IPS DF 4.7 (cell line): Measurements from ENCODE around the gene NPIPB8.
"Not testable (repeated sequence)": the region's sequence is repeated elsewhere in the genome, so short reads cannot be mapped to it uniquely, and the experiment has no call there.

Experiments used
- DNase-seq: peaks from one replicate; pipeline ENCODE4 v3.0.0-alpha.2; 2013; ENCODE audit warnings: low spot score; ENCODE audit errors: extremely low read depth

Gene NPIPB8

GRCh38 chr16:28637765-28638164, at the start of gene NPIPB8:
TSS of gene NPIPB8 (plus strand) at chr16:28638065. CDS start at chr16:28638361, 296 bp downstream.
- not testable (repeated sequence) for DNase-seq

- no peak for DNase-seq
Measured at GRCh38 chr16:28589069-28589468, 48.8 kb upstream of the NPIPB8 start.

DNA sequence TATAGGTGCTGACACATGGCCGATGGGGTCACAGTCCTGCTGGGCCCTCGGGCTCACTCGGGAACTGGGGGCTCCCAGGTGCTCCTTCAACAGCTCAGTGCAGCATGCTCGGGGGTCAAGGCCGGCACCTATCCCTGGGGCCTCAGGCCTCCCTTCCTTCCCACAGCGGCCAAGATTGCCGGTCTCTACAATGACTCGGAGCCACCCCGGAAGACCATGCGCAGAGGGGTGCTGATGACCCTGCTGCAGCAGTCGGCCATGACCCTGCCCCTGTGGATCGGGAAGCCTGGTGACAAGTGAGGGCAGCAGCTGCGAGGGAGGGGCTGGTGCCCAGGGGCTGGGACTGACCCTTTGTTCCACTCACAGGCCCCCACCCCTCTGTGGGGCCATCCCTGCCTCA, 47.9 kb upstream of the NPIPB8 start:
- DNase-seq: no peak

GRCh38 chr16:28590384-28591340, 47.2 kb upstream of the NPIPB8 start:
- no peak for DNase-seq

DNA sequence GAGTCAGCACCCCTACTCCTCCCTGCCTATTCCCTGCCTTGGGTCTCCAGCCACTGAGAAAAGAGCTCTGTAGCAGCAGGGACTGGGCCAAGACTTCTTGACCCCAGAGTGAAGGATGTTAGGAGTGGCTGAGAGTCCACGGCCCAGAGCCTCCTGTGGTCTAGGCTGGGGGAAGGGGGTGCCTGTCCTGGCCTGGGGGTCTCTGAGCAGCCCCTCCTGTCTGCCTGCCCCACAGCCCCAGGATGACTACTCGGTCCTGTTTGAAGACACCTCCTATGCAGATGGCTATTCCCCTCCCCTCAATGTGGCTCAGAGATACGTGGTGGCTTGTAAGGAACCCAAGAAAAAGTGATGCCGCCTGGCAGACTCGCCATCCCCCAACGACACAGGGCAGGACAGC, 46.5 kb upstream of the NPIPB8 start:
- no peak for DNase-seq

DNA sequence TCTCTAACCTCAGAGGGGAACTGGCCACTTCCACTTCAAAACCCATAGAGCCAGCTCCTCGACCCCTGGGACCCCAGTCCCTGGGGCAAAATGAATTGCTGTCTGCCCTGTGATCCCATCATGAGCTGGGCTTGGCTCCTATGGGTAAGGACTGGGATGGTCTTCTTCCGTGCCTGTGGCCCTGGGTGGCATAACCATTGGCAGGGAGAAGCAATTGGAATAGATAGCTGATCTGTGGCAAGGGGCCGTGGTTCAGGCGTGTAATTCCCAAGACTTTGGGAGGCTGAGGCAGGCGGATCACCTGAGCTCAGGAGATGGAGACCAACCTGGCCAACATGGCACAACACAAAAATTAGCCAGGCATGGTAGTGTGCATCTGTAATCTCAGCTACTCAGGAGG, 45.4 kb upstream of the NPIPB8 start:
- DNase-seq: no peak

DNA sequence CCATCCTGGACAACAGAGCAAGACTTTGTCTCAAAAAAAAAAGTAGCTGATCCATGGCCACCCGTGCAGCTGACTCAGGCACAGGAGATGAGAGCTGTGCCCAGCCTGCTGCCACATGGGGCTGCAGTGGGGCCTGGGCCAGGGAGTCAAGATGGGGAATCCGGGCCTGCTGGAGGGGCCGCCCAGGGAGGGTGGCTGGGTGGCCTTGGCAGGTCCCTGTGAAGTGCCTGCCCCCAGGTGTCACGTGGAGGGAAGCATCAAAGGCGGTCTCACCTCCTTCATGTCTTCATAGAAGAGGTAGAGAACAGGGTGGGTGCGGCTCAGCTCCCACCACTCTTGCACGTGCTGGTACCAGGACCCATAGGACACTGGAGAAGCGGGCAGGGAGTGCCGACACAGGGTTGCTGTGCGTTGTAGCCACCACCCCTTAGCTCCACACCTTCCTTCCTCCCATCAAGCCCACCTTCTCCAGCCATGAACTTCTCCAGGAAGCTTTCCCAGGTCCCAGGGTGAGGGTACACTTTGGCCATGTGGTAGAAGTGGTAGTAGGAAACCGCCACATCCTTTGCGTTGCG, 44.8 kb upstream of the NPIPB8 start:
- DNase-seq: no peak

GRCh38 chr16:28595451-28595850, 42.4 kb upstream of the NPIPB8 start:
- not testable (repeated sequence) for DNase-seq

- no peak for DNase-seq
Measured at GRCh38 chr16:28596115-28596630, 41.7 kb upstream of the NPIPB8 start.

DNA sequence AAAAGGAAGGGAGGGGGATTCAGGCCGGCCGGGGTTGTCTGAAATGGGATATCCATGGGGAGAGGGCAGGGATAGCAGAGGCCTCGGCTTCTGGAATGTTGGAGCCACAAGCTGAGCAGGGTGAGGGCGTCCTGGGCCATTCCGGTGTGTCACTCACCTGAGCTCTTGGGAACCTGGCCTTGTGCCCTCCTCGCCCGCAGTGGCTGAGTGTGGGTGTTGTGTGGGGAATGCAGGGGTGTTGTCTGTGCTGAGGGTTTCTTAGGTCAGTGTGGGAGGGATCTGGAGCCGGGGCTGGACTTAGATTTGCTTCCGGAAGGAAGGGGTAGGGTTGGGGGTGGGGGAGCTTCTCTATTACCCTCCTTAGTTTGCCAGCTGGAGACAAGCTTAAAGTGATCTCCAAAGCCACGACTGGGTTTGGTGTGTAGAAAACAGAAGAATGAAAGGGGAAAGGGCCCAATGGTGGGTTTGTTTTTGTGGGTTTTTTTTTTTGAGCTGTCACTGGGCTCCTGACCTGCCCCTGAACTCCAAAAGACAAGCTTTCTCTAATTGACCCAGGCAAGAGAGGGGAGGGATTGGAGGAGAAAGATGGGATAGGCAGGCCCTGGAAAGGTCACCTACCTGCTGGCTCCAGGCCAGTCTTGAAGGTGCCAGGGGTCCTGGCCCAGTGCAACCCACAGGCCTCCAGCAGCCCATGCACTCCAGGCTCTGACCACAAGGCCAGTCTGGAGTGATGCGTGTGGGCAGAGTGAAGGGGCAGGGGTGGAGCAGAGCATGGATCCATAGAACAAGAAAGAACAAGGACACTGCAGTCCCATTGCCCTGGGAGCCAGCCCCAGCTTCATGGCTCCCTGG, 40.8 kb upstream of the NPIPB8 start, which contains the start of gene SULT1A2:
TSS of gene SULT1A2 (minus strand) at position 211 of the 852 bp plus-strand sequence. CDS start 1,120 bp downstream, outside the sequence.
- DNase-seq: no peak

DNA sequence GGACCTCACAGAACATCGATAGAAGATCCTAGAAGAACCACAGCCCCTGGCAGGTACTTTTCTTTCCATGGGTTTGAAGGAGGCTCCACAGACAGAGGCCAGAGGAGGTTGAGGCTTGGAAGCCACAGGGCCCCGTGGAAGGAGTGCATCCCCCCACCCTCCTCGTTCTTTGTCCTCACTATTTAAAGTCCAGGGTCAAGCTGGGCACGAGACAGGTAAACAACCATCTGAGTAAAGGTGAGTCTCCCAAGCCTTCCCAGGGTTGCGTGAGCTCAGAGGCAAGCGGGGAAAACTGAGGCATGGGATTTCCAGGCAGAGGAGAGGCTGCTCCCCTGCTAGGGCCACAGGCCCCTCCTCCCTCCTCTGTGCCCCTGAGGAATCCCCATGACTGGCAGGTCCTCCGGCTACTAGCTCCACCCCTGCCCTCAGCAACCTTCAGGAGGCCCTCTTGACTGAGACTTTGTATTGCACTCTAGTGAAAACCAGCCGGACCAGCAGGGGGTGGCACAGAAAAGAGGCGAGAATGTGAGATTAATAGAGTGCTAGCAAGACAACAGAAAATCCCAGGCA, 40.1 kb upstream of the NPIPB8 start:
- no peak for DNase-seq

GRCh38 chr16:28599377-28600285, 38.2 kb upstream of the NPIPB8 start:
- not testable (repeated sequence) for DNase-seq

- DNase-seq: not testable (repeated sequence)
Measured at GRCh38 chr16:28600965-28601364, 36.9 kb upstream of the NPIPB8 start.

GRCh38 chr16:28601589-28601988, 36.3 kb upstream of the NPIPB8 start:
- DNase-seq: not testable (repeated sequence)

GRCh38 chr16:28602062-28602461, 35.8 kb upstream of the NPIPB8 start:
- DNase-seq: not testable (repeated sequence)

DNA sequence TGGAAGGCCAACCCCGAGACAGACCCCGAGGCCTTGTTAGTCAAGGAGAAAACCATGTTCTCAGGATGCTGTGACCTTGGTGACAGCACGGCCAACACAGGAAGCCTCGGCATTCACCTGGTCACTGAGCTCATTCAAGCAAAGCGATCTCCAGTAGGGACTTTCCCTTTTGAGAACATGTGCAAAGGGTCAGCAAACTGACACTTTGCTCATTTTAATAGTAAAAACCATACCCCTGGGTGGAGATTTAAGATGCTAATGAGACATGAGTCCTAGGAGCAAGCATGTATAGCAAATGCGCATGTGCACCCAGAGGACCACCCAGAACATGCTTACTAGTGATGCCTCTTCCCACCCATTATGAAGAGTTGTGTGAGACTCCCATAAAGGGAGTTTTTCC, 35.3 kb upstream of the NPIPB8 start:
- no peak for DNase-seq

DNA sequence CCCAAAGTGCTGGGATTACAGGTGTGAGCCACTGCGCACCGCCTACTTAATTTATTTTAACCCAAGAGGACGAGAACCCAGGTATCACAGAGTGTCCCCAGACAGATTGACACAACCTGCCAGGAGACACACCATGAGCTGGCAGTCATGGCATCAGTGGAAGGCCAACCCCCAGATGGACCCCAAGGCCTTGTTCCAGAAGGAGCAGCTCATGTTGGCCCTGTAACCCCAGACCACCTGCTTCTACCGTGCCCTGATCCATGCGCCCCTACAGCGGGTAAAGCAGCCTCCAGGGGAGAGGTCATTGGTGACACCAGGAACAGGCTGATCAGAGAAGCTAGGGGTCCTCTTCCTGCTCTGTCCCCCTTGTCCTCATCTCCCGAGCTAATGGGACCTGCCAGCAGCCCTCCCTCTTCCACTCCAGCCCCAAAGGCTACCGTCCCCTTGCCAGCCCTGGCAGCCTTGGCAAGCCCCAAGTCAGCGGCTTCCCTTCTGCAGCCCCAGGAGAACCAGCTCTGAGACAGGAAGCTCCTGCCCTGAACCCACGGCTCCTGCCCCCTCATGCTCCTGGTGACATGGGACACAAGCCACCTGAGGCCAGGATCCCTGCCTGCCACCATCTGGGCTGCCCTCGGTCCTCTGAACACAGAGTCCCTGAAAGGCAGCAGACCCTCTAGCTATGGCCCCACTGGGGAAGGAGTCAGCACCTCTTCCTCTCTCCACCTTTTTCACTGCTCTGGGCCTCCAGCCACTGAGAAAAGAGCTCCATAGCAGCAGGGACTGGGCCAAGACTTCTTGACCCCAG, 34.3 kb upstream of the NPIPB8 start:
- no peak for DNase-seq

- no peak for DNase-seq
Measured at GRCh38 chr16:28604186-28604565, 33.7 kb upstream of the NPIPB8 start.
